ENCODE results near the gene MYO3B. TPM values are rescaled to one million over a fixed set of nuclear protein-coding genes. Genes with fewer than 3 reads are reported as not detected.
A peak's percentile ranks its signal among the peaks of the same experiment; 100 is the strongest.
"Not testable (repeated sequence)": the region's sequence is repeated elsewhere in the genome, so short reads cannot be mapped to it uniquely, and the experiment has no call there.

The MYO3B gene
- total RNA-seq, 1 experiment from 2014 or later = not detected

- no peaks in the 10 kb centered on the region for H3K27me3 ChIP-seq
- no peaks in the 10 kb centered on the region for H3K9me3 ChIP-seq
- no peak overlapping the region for H3K4me3 ChIP-seq
- peak; percentile 34 for DNase-seq
- H3K36me3 ChIP-seq = no peaks in the 10 kb centered on the region
Observed at GRCh38 chr2:170660409-170660808, 482.5 kb downstream of the MYO3B start.

DNA sequence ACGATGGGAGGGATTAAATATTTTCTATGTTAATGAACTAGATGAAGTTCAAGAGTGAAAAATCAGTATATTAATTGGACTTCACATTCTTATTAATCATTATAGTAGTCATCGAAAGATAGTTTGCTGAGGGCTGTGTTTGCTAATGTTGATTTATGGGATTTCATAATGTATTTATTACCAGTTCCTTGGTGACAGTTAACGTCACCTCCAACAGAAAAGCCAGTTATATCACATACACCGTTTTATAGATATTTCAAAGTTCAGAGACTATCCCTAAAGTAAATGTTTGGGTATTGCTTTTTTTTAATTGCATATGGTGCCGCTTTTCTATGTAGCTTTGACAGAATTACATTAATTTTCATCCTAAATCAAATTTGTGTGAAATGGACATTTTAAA is 487.8 kb downstream of the MYO3B start:
- Histone ChIP-seq H3K4me3 (no peak overlapping the region), H3K36me3 (no peaks in the 10 kb centered on the region), H3K27me3 (no peaks in the 10 kb centered on the region), H3K9me3 (no peaks in the 10 kb centered on the region)
- no peak for DNase-seq

DNA sequence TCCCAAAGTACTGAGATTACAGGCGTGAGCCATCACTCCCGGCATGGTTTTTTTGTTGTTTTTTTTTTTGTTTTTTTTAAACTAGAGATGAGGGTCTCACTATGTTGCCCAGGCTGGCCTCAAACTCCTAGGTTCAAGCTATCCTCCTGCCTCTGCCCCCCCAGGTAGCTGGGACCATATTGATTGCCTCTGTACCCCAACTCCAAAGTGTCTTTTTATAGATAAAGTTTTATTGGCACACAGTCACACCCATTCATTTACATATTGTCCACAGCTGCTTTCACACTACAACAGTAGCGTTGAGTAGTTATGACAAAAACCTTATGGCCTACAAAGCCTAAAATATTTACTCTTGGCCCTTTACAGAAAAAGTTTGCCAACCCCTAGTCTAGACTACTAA is 492.0 kb downstream of the MYO3B start:
- Histone ChIP-seq H3K9me3 (no peaks in the 10 kb centered on the region), H3K4me3 (no peak overlapping the region), H3K36me3 (no peaks in the 10 kb centered on the region), H3K27me3 (no peaks in the 10 kb centered on the region)
- DNase-seq = no peak

GRCh38 chr2:170670651-170671050 is 492.7 kb downstream of the MYO3B start:
- no peak for DNase-seq
- H3K4me3 ChIP-seq = no peak overlapping the region
- H3K27me3 ChIP-seq = no peaks in the 10 kb centered on the region
- H3K9me3 ChIP-seq = no peaks in the 10 kb centered on the region
- H3K36me3 ChIP-seq = no peaks in the 10 kb centered on the region

DNA sequence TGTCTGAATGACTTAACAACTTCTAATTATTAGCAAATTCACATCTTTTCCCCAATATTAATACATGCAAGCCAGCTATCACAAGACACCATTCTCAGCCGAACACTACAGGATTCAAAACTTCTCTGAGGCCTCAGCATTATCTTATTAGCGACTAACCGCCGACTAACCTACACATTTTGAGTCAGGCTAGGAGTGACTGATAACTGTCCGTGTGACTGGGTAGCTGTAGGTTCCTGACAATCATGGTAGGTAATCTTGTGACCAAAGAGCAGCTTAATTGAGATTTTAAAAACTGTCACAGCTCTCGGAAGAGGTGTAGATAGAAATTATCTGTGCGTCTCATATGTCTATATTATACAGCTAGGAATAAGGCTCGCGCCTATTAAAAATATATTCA is 493.1 kb downstream of the MYO3B start:
- Histone ChIP-seq H3K4me3 (no peak overlapping the region), H3K27me3 (no peaks in the 10 kb centered on the region), H3K36me3 (no peaks in the 10 kb centered on the region), H3K9me3 (no peaks in the 10 kb centered on the region)
- DNase-seq = no peak

DNA sequence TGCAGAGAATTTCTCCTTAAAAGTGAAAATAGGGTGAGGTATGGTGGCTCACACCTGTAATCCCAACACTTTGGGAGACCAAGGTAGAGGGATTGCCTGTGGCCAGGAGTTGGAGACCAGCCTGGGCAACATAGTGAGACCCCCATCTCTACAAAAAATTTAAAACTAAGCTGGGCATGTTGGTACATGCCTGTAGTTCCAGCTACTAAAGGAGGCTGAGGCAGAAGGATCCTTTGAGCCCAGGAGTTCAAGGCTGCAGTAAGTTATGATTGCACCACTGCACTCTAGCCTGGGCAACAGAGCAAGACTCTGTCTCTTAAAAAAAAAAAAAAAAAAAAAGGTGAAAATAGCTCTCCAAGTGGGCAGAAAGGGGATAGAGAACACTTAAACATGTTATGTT is 496.3 kb downstream of the MYO3B start:
- not testable (repeated sequence) for H3K9me3 ChIP-seq, H3K36me3 ChIP-seq, H3K27me3 ChIP-seq, DNase-seq, H3K4me3 ChIP-seq

GRCh38 chr2:170675701-170676100 is 497.8 kb downstream of the MYO3B start:
- Histone ChIP-seq H3K4me3 (no peak overlapping the region), H3K27me3 (no peaks in the 10 kb centered on the region), H3K9me3 (no peaks in the 10 kb centered on the region), H3K36me3 (no peaks in the 10 kb centered on the region)
- DNase-seq = no peak

GRCh38 chr2:170679607-170680079 is 501.7 kb downstream of the MYO3B start:
- DNase-seq = no peak
- H3K36me3 ChIP-seq = no peaks in the 10 kb centered on the region
- H3K4me3 ChIP-seq = no peak overlapping the region
- H3K27me3 ChIP-seq = no peaks in the 10 kb centered on the region
- H3K9me3 ChIP-seq = no peaks in the 10 kb centered on the region

DNA sequence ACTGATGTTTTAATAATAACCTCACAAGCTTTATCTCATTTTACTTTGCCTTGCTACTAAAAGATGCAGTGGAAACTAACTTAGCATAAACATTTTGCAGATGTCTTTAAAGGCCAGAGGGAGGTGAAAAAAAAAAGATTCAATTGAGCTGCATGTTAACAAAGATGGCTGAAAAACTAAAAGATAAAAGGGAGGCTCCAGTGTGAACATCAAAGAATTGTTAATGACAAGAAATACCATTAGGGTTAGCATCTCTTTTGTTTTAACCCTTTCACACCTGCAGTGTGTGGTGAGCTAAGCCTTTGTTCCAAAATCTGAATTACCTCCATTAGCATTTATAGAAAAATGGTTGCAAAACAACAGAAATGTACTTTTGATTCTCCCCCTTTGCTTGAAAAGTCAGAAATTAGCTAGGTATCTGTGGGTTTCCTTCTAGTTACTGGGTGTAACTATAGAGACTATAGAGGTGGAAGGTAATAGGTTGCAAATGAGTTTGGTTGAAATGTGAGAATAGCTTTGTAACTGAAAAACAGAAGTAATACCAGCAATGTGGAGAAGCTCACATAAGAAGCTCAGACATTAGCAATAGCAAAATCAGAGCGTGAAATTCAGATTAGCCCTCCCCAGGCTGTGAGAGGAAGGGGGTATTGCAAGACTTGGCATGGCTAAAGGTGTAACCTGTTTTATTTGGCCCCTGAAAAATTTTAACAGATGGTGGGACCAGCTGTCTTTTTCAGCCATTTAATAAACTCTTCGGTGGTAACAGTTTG is 502.4 kb downstream of the MYO3B start:
- DNase-seq = no peak
- no peaks in the 10 kb centered on the region for H3K27me3 ChIP-seq
- no peaks in the 10 kb centered on the region for H3K9me3 ChIP-seq
- H3K4me3 ChIP-seq = no peak overlapping the region
- no peaks in the 10 kb centered on the region for H3K36me3 ChIP-seq

DNA sequence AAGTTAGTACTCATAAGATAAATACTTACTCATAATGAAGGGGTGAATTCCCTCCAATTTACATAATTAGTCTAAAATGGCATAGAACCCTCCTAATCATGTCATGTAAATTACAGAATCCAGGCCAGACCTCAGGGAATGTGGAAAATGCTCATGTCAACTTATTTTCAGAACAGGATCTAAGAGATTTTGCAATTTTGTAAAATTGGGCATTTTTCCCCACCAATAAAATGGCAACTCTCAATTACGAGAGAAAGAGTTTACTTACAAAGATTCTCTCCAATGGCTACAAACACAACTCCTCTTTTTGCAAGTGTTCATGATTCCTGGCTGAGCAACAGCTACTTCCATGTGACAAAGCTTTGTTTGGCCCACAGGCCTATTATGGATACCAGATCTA is 503.4 kb downstream of the MYO3B start:
- Histone ChIP-seq H3K9me3 (no peaks in the 10 kb centered on the region), H3K36me3 (no peaks in the 10 kb centered on the region), H3K4me3 (no peak overlapping the region), H3K27me3 (no peaks in the 10 kb centered on the region)
- no peak for DNase-seq

DNA sequence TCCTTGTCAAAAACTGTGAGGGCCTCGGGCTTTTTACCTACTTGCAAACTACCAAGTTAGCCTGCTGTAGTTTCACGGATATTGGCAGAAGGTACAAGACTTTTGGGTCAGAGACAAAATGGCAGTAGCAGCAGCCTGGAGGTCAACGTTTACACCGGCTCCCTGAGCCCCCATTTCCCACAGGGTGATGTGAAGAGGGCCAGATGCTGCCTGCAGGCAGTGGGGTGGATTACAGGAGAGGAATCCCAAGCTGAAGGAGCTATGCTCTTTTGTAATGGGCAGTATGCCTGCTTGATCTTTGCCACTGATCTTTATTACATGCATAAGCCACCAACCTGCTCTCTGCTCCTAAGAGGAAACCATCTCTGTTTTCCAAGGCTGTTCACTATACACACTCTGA is 507.6 kb downstream of the MYO3B start:
- H3K4me3 ChIP-seq = no peak overlapping the region
- DNase-seq = no peak

GRCh38 chr2:170689481-170689880 is 511.5 kb downstream of the MYO3B start:
- Histone ChIP-seq H3K27me3 (no peaks in the 10 kb centered on the region), H3K36me3 (no peaks in the 10 kb centered on the region), H3K4me3 (no peak overlapping the region), H3K9me3 (no peaks in the 10 kb centered on the region)
- DNase-seq = no peak

More for the DNA sequence above, 507.6 kb downstream of the MYO3B start:
- Histone ChIP-seq H3K9me3 (no peaks in the 10 kb centered on the region), H3K27me3 (no peaks in the 10 kb centered on the region), H3K36me3 (no peaks in the 10 kb centered on the region)

DNA sequence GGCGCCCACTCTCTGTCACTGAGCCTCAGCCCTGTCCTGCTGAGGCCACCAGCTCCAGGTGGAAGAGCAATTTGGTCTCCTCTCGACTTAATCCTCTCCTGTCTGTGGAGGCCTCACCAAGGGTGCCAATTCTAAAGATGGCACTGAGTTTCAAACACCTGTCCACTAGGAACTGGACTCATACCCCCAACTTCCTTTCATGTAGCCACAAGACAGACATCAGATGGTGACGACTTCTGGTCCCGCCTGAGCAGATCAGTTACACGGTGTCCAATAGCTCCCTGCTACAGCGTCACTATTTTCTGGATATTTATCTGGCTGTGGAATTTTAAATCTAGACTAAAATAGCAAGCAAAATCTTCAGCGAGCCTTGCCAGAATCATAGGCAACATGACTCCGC is 512.7 kb downstream of the MYO3B start:
- Histone ChIP-seq H3K36me3 (no peaks in the 10 kb centered on the region), H3K9me3 (no peaks in the 10 kb centered on the region), H3K4me3 (no peak overlapping the region), H3K27me3 (no peaks in the 10 kb centered on the region)
- DNase-seq = no peak

GRCh38 chr2:170694316-170694715 is 516.4 kb downstream of the MYO3B start:
- no peak overlapping the region for H3K4me3 ChIP-seq
- no peaks in the 10 kb centered on the region for H3K27me3 ChIP-seq
- H3K36me3 ChIP-seq = no peaks in the 10 kb centered on the region
- no peak for DNase-seq
- no peaks in the 10 kb centered on the region for H3K9me3 ChIP-seq

DNA sequence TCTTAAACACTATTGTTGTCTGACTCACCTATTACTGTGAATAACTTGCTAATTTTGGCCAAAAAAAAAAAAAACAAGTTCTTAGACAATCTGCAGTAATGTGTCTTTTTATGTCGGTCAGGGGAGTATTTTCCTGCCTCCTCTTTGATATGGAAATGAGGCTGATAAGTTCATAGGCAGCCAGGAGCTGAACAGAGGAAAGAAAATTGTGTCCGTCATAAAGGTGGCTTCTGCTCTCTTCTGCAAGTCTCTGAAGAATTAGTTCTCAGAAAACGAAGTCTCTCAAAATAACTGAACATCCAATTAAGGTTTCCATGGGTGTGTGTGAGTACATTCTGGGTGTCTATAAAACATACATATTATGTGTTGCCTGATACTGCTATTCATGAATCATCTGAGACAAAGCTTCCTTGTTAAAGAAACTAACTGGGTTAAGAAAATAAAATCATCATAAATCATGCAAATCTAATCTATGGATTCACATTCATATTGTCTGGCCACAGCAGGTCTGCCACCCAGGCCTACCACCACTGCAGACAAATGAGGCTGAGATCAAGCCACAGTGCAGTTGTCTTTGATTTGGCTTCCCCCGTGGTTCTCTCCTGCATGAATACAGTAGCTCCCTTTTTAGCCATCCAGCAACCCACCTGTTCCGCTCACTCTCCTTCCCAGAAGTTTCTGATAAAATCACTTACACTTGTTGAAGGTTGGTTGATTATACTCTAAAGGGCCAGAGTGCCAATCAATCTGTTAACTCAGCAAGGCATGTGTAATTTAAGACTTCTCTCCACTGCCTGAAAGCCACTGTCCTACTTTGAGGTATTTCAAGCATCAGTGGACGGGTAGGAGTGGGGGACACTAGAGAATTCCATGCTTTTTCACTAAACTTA is 517.8 kb downstream of the MYO3B start:
- no peak for DNase-seq

DNA sequence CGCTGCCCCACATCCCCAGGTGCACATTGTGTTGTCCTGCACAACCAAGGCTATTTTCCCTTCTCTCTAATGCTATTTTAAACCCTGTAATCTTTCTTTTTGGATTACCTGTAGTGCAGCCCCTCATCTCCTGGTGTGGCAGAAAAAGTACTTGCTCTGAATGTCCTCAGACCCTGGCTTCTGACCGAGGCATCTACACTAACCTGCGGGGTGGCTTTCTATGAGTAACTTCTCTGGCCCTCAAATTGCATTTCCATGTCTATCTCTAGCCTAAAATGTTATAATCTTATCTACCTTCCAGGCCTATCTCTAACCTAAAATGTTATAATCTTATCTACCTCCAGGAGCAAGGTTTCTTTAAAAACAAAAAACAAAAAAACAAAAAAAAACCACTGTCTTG is 519.0 kb downstream of the MYO3B start:
- H3K36me3 ChIP-seq = no peaks in the 10 kb centered on the region
- no peaks in the 10 kb centered on the region for H3K27me3 ChIP-seq
- no peak for DNase-seq
- H3K9me3 ChIP-seq = no peaks in the 10 kb centered on the region
- H3K4me3 ChIP-seq = no peak overlapping the region

More for the DNA sequence above, 517.8 kb downstream of the MYO3B start:
- Histone ChIP-seq H3K36me3 (no peaks in the 10 kb centered on the region), H3K27me3 (no peaks in the 10 kb centered on the region), H3K4me3 (no peak overlapping the region), H3K9me3 (no peaks in the 10 kb centered on the region)

GRCh38 chr2:170701011-170701410 is 523.1 kb downstream of the MYO3B start:
- DNase-seq = no peak
- H3K36me3 ChIP-seq = no peaks in the 10 kb centered on the region
- no peak overlapping the region for H3K4me3 ChIP-seq
- H3K27me3 ChIP-seq = no peaks in the 10 kb centered on the region; the same call in 1 of the 2 replicates
- H3K9me3 ChIP-seq = no peaks in the 10 kb centered on the region
